CD14-positive monocyte (primary cell): ENCODE data around the gene CNOT3. TPM values are rescaled to one million over a fixed set of nuclear protein-coding genes. Genes with fewer than 3 reads are reported as not detected.

ENCODE experiments used
- DNase-seq, 3 donors: peaks; one replicate each; pipeline ENCODE4 v3.0.0-alpha.2; 2011 to 2022
- H2AFZ ChIP-seq: 2 replicates; pipeline ENCODE4 v1.6.0; 2012; ENCODE audit warnings: mild to moderate bottlenecking, low read depth, low read length, inconsistent platforms; ENCODE audit not compliant: insufficient read depth, poor library complexity, severe bottlenecking
- H3K27ac ChIP-seq, 2 donors: 1 replicate in 1 of 2; 2 replicates in 1 of 2; pipeline ENCODE4 v1.5.1; 2012 to 2013; ENCODE audit warnings: low read length in 2 of 2, control low read depth in 1 of 2, inconsistent platforms in 1 of 2, low read depth in 1 of 2, mild to moderate bottlenecking in 1 of 2
- H3K27me3 ChIP-seq, 2 donors: one replicate each; pipeline versions ENCODE4 v1.6.0 to v1.6.1; 2011 to 2013; ENCODE audit warnings: low read length in 2 of 2; ENCODE audit not compliant: control insufficient read depth in 2 of 2, insufficient read depth in 2 of 2
- H3K36me3 ChIP-seq, 2 donors: replicated peaks in 1 of 2; 1 replicate in 1 of 2; 2 replicates in 1 of 2; pipeline versions ENCODE4 v1.5.1 to v1.6.1; 2012 to 2013; ENCODE audit warnings: low read length in 2 of 2, control low read depth in 1 of 2, inconsistent platforms in 1 of 2, mild to moderate bottlenecking in 1 of 2; ENCODE audit not compliant: insufficient read depth in 2 of 2, control insufficient read depth in 1 of 2
- H3K4me1 ChIP-seq, 2 donors: 1 replicate in 1 of 2; 2 replicates in 1 of 2; pipeline versions ENCODE4 v1.5.1 to v1.6.1; 2012 to 2013; ENCODE audit warnings: low read length in 2 of 2, control low read depth in 1 of 2, inconsistent platforms in 1 of 2, mild to moderate bottlenecking in 1 of 2, moderate library complexity in 1 of 2; ENCODE audit not compliant: insufficient read depth in 2 of 2, control insufficient read depth in 1 of 2
- H3K4me2 ChIP-seq: replicated peaks from 2 replicates; pipeline ENCODE3; 2012; ENCODE audit warnings: low read length, moderate library complexity, mild to moderate bottlenecking; ENCODE audit not compliant: poor library complexity, severe bottlenecking; ENCODE audit errors: extremely low read depth
- H3K4me3 ChIP-seq, 3 experiments: fragments of 200-600 bp in 1 of 3; sonication (generic) in 1 of 3; replicated peaks in 1 of 3; 1 replicate in 2 of 3; 2 replicates in 1 of 3; pipeline ENCODE4 v1.5.1; 2011 to 2013; ENCODE audit warnings: low read length in 3 of 3, mild to moderate bottlenecking in 3 of 3, control low read depth in 2 of 3, low read depth in 2 of 3, inconsistent platforms in 1 of 3, moderate library complexity in 1 of 3
- H3K79me2 ChIP-seq: 2 replicates; pipeline ENCODE4 v1.6.0; 2012; ENCODE audit warnings: mild to moderate bottlenecking, control low read depth, inconsistent platforms, low read length, moderate library complexity; ENCODE audit not compliant: insufficient read depth
- H3K9ac ChIP-seq: 2 replicates; pipeline ENCODE4 v1.6.0; 2017; ENCODE audit warnings: low read length, mild to moderate bottlenecking; ENCODE audit not compliant: insufficient read depth, poor library complexity, severe bottlenecking
- H3K9me3 ChIP-seq, 2 donors: replicated peaks in 1 of 2; 1 replicate in 1 of 2; 2 replicates in 1 of 2; pipeline versions ENCODE4 v1.5.1 to v1.6.1; 2012 to 2013; ENCODE audit warnings: low read length in 2 of 2, control low read depth in 1 of 2; ENCODE audit not compliant: control insufficient read depth in 1 of 2, insufficient read depth in 1 of 2
- H4K20me1 ChIP-seq: 2 replicates; pipeline ENCODE4 v1.6.0; 2012; ENCODE audit warnings: mild to moderate bottlenecking, low read length, control low read depth, moderate library complexity; ENCODE audit not compliant: insufficient read depth
- H3K27ac Mint-ChIP-seq, 7 donors: one replicate each; pipeline ENCODE4 v1.8.0; 2020; ENCODE audit warnings: mild to moderate bottlenecking in 7 of 7, mixed read lengths in 7 of 7, moderate library complexity in 6 of 7, inconsistent platforms in 2 of 7
- H3K27me3 Mint-ChIP-seq, 3 donors: one replicate each; pipeline ENCODE4 v1.8.0; 2021 to 2022; ENCODE audit warnings: low read depth in 3 of 3, mild to moderate bottlenecking in 3 of 3, mixed read lengths in 3 of 3, moderate library complexity in 3 of 3, inconsistent platforms in 1 of 3
- H3K36me3 Mint-ChIP-seq, 2 donors: one replicate each; pipeline ENCODE4 v1.8.0; 2020; ENCODE audit warnings: mixed read lengths in 2 of 2, inconsistent platforms in 1 of 2, mild to moderate bottlenecking in 1 of 2
- H3K4me1 Mint-ChIP-seq: one replicate; pipeline ENCODE4 v1.8.0; 2020; ENCODE audit warnings: mild to moderate bottlenecking, mixed read lengths
- H3K4me3 Mint-ChIP-seq, 2 donors: one replicate each; pipeline ENCODE4 v1.8.0; 2020; ENCODE audit warnings: mild to moderate bottlenecking in 2 of 2, mixed read lengths in 2 of 2, moderate library complexity in 1 of 2
- H3K9me3 Mint-ChIP-seq, 7 donors: one replicate each; pipeline ENCODE4 v1.8.0; 2020 to 2022; ENCODE audit warnings: mixed read lengths in 7 of 7, mild to moderate bottlenecking in 6 of 7, moderate library complexity in 6 of 7, inconsistent platforms in 2 of 7
- CTCF ChIP-seq: fragments of 200-600 bp; IDR thresholded peaks from one replicate; pipeline ENCODE4 v1.8.0; 2022; ENCODE audit warnings: antibody characterized with exemption, mild to moderate bottlenecking
- WGBS: methylation state at CpG from one replicate; pipeline ENCODE4 v1.1.5; 2013; ENCODE audit warnings: missing lambda C conversion rate; ENCODE audit not compliant: insufficient coverage; 5-methylcytosine and 5-hydroxymethylcytosine counted together
- intact Hi-C, 2 donors: fragments of 100-400 bp; cut with micrococcal nuclease; formaldehyde crosslinking; loops; one replicate each; pipeline versions ENCODE4 v1.15.0 to v1.15.1; 2023
- polyA plus RNA-seq, 3 donors: library from polyadenylated mRNA; depleted of rRNA in 1 of 3; unstranded in 2 of 3; stranded (reverse) in 1 of 3; fragments of 300-500 nt in 2 of 3; fragments of >200 nt in 1 of 3; fragmentation: Illumina TruSeq in 2 of 3; gene quantifications; 1 replicate in 2 of 3; 2 replicates in 1 of 3; pipeline ENCODE4 v1.2.3, GENCODE V29; 2012 to 2021

Gene CNOT3
- polyA plus RNA-seq, 3 donors = 3.0 to 22.5 (median 4.2) TPM

GRCh38 chr19:54123682-54124081 is 13.9 kb upstream of the CNOT3 start:
- no peaks in the 10 kb centered on the region for H3K9me3 Mint-ChIP-seq
- Histone ChIP-seq H3K4me2 (no peak overlapping the region), H2AFZ (no peak overlapping the region), H3K36me3 (peaks cover 79 to 93% of the 10 kb centered on the region in 2 donors), H4K20me1 (no peaks in the 10 kb centered on the region), H3K4me3 (no peak overlapping the region), H3K9ac (no peak overlapping the region), H3K27ac (no peak overlapping the region), H3K79me2 (no peaks in the 10 kb centered on the region), H3K9me3 (no peaks in the 10 kb centered on the region), H3K4me1 (no peaks in the 10 kb centered on the region), H3K27me3 (no peaks in the 10 kb centered on the region)
- no peak for TF ChIP-seq CTCF
- 99% methylated on average over 16 of the region's 17 CpGs for WGBS
- no peak overlapping the region for H3K4me3 Mint-ChIP-seq
- H3K27me3 Mint-ChIP-seq = no peaks in the 10 kb centered on the region
- no peak for DNase-seq
- peaks cover 82 to 94% of the 10 kb centered on the region in 2 donors for H3K36me3 Mint-ChIP-seq
- intact Hi-C loops = no loop called here
- no peaks in the 10 kb centered on the region for H3K4me1 Mint-ChIP-seq
- H3K27ac Mint-ChIP-seq = peak overlapping the region in 1 of 7 donors; percentile 63

- Histone ChIP-seq H4K20me1 (no peaks in the 10 kb centered on the region), H3K4me2 (no peak overlapping the region), H3K4me3 (no peak overlapping the region), H3K27me3 (no peaks in the 10 kb centered on the region), H2AFZ (no peak overlapping the region), H3K4me1 (no peaks in the 10 kb centered on the region), H3K27ac (no peak overlapping the region), H3K36me3 (peaks cover 83 to 96% of the 10 kb centered on the region in 2 donors), H3K79me2 (no peaks in the 10 kb centered on the region), H3K9me3 (no peaks in the 10 kb centered on the region), H3K9ac (no peak overlapping the region)
- Mint-ChIP-seq H3K4me3 (peak overlapping the region in 1 of 2 donors; percentile 9), H3K4me1 (no peaks in the 10 kb centered on the region), H3K27me3 (no peaks in the 10 kb centered on the region), H3K36me3 (peaks cover 81 to 97% of the 10 kb centered on the region in 2 donors), H3K27ac (no peak overlapping the region), H3K9me3 (no peaks in the 10 kb centered on the region)
- intact Hi-C loops = no loop called here
- TF ChIP-seq CTCF = no peak
- 98% methylated on average over 19 of the region's 19 CpGs for WGBS
- no peak for DNase-seq
Measured at GRCh38 chr19:54124393-54124792, 13.2 kb upstream of the CNOT3 start.
